K562 (cell line): ENCODE results near the gene HSPH1. TPM values are rescaled to one million over a fixed set of nuclear protein-coding genes. Genes with fewer than 3 reads are reported as not detected.

ENCODE experiments used
- BRF1 ChIP-seq: IDR thresholded peaks from 3 replicates; pipeline ENCODE4 v1.6.1; 2011; ENCODE audit warnings: borderline replicate concordance, mild to moderate bottlenecking; ENCODE audit not compliant: insufficient read length; ENCODE audit errors: extremely low read depth
- ERF ChIP-seq: fragments of 450-650 bp; formaldehyde crosslinking; IDR thresholded peaks from 2 replicates; pipeline ENCODE4 v1.4.0; 2020; ENCODE audit warnings: mild to moderate bottlenecking, mixed read lengths
- FOXK2 ChIP-seq, 2 experiments: fragments of 450-650 bp; IDR thresholded peaks in 1 of 2; conservative IDR thresholded peaks in 1 of 2; 2 replicates each; pipeline ENCODE4 v1.6.1; 2016; ENCODE audit warnings: low read depth in 2 of 2, mild to moderate bottlenecking in 1 of 2
- PHTF2 ChIP-seq: fragments of 250-450 bp; sonication (Bioruptor Pico); IDR thresholded peaks from 2 replicates; pipeline ENCODE4 v1.5.0; 2021; ENCODE audit warnings: mild to moderate bottlenecking
- SAFB2 ChIP-seq: fragments of 200-400 bp; formaldehyde crosslinking; IDR thresholded peaks from 2 replicates; pipeline ENCODE4 v1.6.1; 2018; ENCODE audit warnings: borderline replicate concordance, low read length, low read depth, moderate library complexity; ENCODE audit not compliant: severe bottlenecking
- polyA plus RNA-seq, 8 experiments: library from polyadenylated mRNA; depleted of rRNA in 4 of 8; stranded (reverse) in 5 of 8; unstranded in 3 of 8; fragments of >200 nt; fragmentation: Nextera tagmentation in 2 of 8; fragmentation: Illumina TruSeq in 1 of 8; extraction: Ambion mirVana in 2 of 8; extraction: Trizol in 1 of 8; gene quantifications; 2 replicates each; pipeline versions ENCODE4 v1.2.1 to v1.2.3, GENCODE V29; 2011 to 2014; ENCODE audit warnings: inconsistent platforms in 1 of 8, missing spikeins in 1 of 8
- total RNA-seq, 7 experiments: library from RNA; depleted of rRNA in 6 of 7; stranded (reverse); fragments of >200 nt in 6 of 7; fragmentation: Illumina TruSeq in 2 of 7; extraction: Trizol in 2 of 7; gene quantifications; 2 replicates each; pipeline versions ENCODE4 v1.2.1 to v1.2.3, GENCODE V29; 2011 to 2021; ENCODE audit warnings: low replicate concordance in 1 of 7
- TF ChIP-seq, protein P1 (sequence below), 2 experiments: fragments of 450-650 bp; IDR thresholded peaks; 2 replicates each; pipeline ENCODE4 v1.6.1; 2016; ENCODE audit warnings: mild to moderate bottlenecking in 2 of 2, borderline replicate concordance in 1 of 2, low read depth in 1 of 2, moderate library complexity in 1 of 2

Gene HSPH1
- total and polyA plus RNA-seq, 9 of the 15 experiments (the other 6 are each of a cell fraction or from before 2014, with no cell fraction given): 34.6 to 104 (median 64.7) TPM

DNA sequence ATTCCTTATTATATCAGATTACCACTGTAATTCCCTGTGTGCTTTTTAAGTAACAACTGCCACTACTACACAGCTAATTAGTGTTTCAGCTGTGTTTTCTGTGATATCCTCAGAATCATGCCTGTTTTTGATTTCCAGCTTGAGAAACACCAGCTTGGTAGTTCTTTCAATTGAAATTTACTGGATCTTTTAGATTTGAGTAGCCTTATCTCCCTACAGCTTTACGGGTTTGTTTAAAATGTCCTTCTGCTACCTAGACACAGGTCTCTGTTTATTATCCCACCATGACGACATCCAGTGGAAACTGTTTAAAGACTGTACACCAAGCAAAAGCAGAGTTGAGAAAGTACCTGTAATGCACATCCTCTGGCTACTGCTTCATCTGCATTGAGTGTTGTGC is 12.1 kb downstream of the HSPH1 start (continued):
- TF ChIP-seq, protein P1, sequence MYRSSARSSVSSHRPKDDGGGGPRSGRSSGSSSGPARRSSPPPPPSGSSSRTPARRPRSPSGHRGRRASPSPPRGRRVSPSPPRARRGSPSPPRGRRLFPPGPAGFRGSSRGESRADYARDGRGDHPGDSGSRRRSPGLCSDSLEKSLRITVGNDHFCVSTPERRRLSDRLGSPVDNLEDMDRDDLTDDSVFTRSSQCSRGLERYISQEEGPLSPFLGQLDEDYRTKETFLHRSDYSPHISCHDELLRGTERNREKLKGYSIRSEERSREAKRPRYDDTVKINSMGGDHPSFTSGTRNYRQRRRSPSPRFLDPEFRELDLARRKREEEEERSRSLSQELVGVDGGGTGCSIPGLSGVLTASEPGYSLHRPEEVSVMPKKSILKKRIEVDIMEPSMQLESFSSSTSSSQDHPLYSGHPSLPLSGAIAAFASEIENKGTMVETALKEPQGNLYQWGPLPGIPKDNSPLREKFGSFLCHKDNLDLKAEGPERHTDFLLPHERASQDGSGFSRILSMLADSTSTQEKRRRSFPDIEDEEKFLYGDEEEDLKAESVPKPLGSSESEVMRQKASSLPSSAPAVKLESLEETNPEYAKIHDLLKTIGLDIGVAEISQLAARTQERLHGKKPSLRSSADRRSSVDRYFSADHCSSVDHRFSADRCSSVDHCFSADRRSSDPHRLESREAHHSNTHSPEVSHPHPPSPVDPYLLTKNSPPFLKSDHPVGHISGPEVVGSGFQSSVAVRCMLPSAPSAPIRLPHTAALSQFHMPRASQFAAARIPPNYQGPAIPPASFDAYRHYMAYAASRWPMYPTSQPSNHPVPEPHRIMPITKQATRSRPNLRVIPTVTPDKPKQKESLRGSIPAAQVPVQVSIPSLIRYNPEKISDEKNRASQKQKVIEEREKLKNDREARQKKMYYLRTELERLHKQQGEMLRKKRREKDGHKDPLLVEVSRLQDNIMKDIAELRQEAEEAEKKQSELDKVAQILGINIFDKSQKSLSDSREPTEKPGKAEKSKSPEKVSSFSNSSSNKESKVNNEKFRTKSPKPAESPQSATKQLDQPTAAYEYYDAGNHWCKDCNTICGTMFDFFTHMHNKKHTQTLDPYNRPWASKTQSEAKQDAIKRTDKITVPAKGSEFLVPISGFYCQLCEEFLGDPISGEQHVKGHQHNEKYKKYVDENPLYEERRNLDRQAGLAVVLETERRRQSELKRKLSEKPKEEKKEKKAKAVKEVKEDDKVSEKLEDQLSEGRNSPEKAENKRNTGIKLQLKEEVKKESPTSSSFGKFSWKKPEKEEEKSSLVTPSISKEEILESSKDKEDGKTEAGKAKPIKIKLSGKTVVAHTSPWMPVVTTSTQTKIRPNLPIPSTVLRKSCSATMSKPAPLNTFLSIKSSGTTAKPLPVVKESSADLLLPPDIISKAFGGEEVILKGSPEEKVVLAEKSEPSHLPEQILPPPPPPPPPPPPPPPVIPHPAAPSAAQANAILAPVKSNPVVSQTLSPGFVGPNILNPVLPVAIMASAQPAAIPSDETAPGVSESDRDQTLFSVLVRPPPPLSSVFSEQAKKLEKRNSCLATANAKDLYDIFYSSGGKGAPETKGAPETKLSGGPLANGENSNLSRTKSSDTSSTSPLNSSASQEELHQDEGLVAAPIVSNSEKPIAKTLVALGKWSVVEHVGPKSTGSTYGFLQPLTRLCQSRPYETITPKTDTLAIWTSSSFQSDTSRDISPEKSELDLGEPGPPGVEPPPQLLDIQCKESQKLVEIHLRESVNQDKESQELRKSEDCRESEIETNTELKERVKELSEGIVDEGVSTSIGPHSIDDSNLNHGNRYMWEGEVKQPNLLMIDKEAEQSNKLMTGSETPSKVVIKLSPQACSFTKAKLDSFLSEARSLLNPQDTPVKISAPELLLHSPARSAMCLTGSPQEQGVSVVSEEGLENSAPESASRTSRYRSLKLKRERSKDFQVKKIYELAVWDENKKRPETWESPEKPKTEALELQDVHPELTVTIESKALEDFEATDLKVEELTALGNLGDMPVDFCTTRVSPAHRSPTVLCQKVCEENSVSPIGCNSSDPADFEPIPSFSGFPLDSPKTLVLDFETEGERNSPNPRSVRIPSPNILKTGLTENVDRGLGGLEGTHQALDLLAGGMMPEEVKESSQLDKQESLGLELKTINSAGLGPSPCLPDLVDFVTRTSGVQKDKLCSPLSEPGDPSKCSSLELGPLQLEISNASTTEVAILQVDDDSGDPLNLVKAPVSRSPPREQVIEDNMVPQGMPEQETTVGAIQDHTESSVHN (IDR thresholded peaks at IDR 0.05; ENCODE audit: borderline replicate concordance in 1 of 2, low read depth in 1 of 2): no peak
- TF ChIP-seq PHTF2 (no peak), FOXK2 (conservative IDR thresholded peaks at IDR 0.05 in 1 of 2, IDR thresholded peaks at IDR 0.05 in 1 of 2; ENCODE audit: low read depth in 2 of 2) (no peak), SAFB2 (no peak), BRF1 (no peak), ERF (CRISPR knock-in tag) (no peak)
